EH (cell line): Measurements from ENCODE around the gene NTN1.

Source experiments
- DNase-seq: peaks from one replicate; pipeline ENCODE4 v3.0.0-alpha.2; 2015; ENCODE audit warnings: low read depth

The NTN1 gene

GRCh38 chr17:9037736-9038135, 16.4 kb downstream of the NTN1 start:
- DNase-seq: no peak

- DNase-seq: no peak
These were observed 17.1 kb downstream of the NTN1 start for GRCh38 chr17:9038380-9038779.

GRCh38 chr17:9044772-9045463, 23.6 kb downstream of the NTN1 start:
- no peak for DNase-seq

- DNase-seq: no peak
These were observed 29.6 kb downstream of the NTN1 start for GRCh38 chr17:9050801-9051401.

GRCh38 chr17:9051561-9051960, 30.3 kb downstream of the NTN1 start:
- DNase-seq: no peak

GRCh38 chr17:9052921-9053320, 31.6 kb downstream of the NTN1 start:
- DNase-seq: no peak

GRCh38 chr17:9053406-9053805, 32.1 kb downstream of the NTN1 start:
- DNase-seq: no peak

- DNase-seq: no peak
These were observed 33.0 kb downstream of the NTN1 start for GRCh38 chr17:9054126-9054975.

- no peak for DNase-seq
These were observed 34.0 kb downstream of the NTN1 start for GRCh38 chr17:9055281-9055680.

GRCh38 chr17:9056566-9056965, 35.3 kb downstream of the NTN1 start:
- DNase-seq: no peak

GRCh38 chr17:9057310-9057709, 36.0 kb downstream of the NTN1 start:
- DNase-seq: no peak

GRCh38 chr17:9062399-9062902, 41.1 kb downstream of the NTN1 start:
- DNase-seq: no peak

- no peak for DNase-seq
These were observed 43.1 kb downstream of the NTN1 start for GRCh38 chr17:9064311-9064834.

GRCh38 chr17:9071016-9071415, 49.7 kb downstream of the NTN1 start:
- DNase-seq: no peak

- no peak for DNase-seq
These were observed 50.6 kb downstream of the NTN1 start for GRCh38 chr17:9071811-9072498.

- no peak for DNase-seq
These were observed 51.5 kb downstream of the NTN1 start for GRCh38 chr17:9072696-9073339.

- no peak for DNase-seq
These were observed 52.8 kb downstream of the NTN1 start for GRCh38 chr17:9074131-9074530.

- DNase-seq: no peak
These were observed 58.3 kb downstream of the NTN1 start for GRCh38 chr17:9079461-9080103.

- no peak for DNase-seq
These were observed 59.1 kb downstream of the NTN1 start for GRCh38 chr17:9080296-9080914.

GRCh38 chr17:9080983-9081382, 59.7 kb downstream of the NTN1 start:
- DNase-seq: no peak

GRCh38 chr17:9086577-9086976, 65.3 kb downstream of the NTN1 start:
- no peak for DNase-seq
